Activated T-cell treated with anti-CD3 and anti-CD28 coated beads for 48 hours (primary cell): ENCODE data around the gene ZNF521.
A peak's percentile ranks its signal among the peaks of the same experiment; 100 is the strongest.

Experiments
- DNase-seq: peaks from one replicate; pipeline ENCODE4 v3.0.0-alpha.2; 2020; ENCODE audit warnings: low read depth

The ZNF521 gene

GRCh38 chr18:25351777-25352628, at the start of gene ZNF521:
ZNF521 (minus strand) TSS chr18:25352166; CDS start chr18:25350946, 1,220 bp downstream.
- DNase-seq, result peak; percentile 36

GRCh38 chr18:25399554-25399953, 47.6 kb upstream of the ZNF521 start:
- DNase-seq, result no peak

- no peak for DNase-seq
These were observed 40.2 kb upstream of the ZNF521 start for GRCh38 chr18:25392192-25392591.

- no peak for DNase-seq
These were observed 21.6 kb upstream of the ZNF521 start for GRCh38 chr18:25373432-25374179.

GRCh38 chr18:25370391-25370790, 18.4 kb upstream of the ZNF521 start:
- DNase-seq, result no peak

- DNase-seq, result no peak
These were observed 13.3 kb upstream of the ZNF521 start for GRCh38 chr18:25365242-25365641.

- DNase-seq, result no peak
These were observed 12.8 kb upstream of the ZNF521 start for GRCh38 chr18:25364732-25365131.

GRCh38 chr18:25360301-25360899, 8.4 kb upstream of the ZNF521 start:
- no peak for DNase-seq

- no peak for DNase-seq
These were observed 1.1 kb upstream of the ZNF521 start for GRCh38 chr18:25353080-25353479.

- no peak for DNase-seq
These were observed 651 bp upstream of the ZNF521 start for GRCh38 chr18:25352629-25353005.

- no peak for DNase-seq
These were observed 638 bp downstream of the ZNF521 start for GRCh38 chr18:25351280-25351775.

GRCh38 chr18:25350489-25351251, 1.3 kb downstream of the ZNF521 start:
- no peak for DNase-seq

GRCh38 chr18:25349926-25350487, 2.0 kb downstream of the ZNF521 start:
- no peak for DNase-seq

- no peak for DNase-seq
These were observed 2.6 kb downstream of the ZNF521 start for GRCh38 chr18:25349131-25349925.

- DNase-seq, result no peak
These were observed 3.4 kb downstream of the ZNF521 start for GRCh38 chr18:25348386-25349130.

GRCh38 chr18:25346561-25346960, 5.4 kb downstream of the ZNF521 start:
- no peak for DNase-seq

- no peak for DNase-seq
These were observed 6.7 kb downstream of the ZNF521 start for GRCh38 chr18:25345081-25345866.

GRCh38 chr18:25341831-25342230, 10.1 kb downstream of the ZNF521 start:
- DNase-seq, result no peak

GRCh38 chr18:25340762-25341161, 11.2 kb downstream of the ZNF521 start:
- no peak for DNase-seq
